Mucosa of rectum (tissue), 2 donors: ENCODE results near the gene LARGE1.
"Not testable (repeated sequence)": the region's sequence is repeated elsewhere in the genome, so short reads cannot be mapped to it uniquely, and the experiment has no call there.

Source experiments
- H3K27ac ChIP-seq, 2 donors: one replicate each; pipeline ENCODE4 v1.7.0; 2013; ENCODE audit warnings: inconsistent platforms in 2 of 2, low read depth in 2 of 2, low read length in 2 of 2
- H3K27me3 ChIP-seq, 2 donors: one replicate each; pipeline ENCODE4 v1.7.0; 2013; ENCODE audit warnings: low read length in 2 of 2; ENCODE audit not compliant: control insufficient read depth in 2 of 2, insufficient read depth in 2 of 2
- H3K36me3 ChIP-seq, 2 donors: one replicate each; pipeline ENCODE4 v1.7.0; 2013; ENCODE audit warnings: low read length in 2 of 2; ENCODE audit not compliant: control insufficient read depth in 2 of 2, insufficient read depth in 2 of 2
- H3K4me1 ChIP-seq, 2 donors: one replicate each; pipeline ENCODE4 v1.7.0; 2013; ENCODE audit warnings: low read length in 2 of 2, mild to moderate bottlenecking in 1 of 2; ENCODE audit not compliant: control insufficient read depth in 2 of 2, insufficient read depth in 2 of 2
- H3K4me3 ChIP-seq, 2 donors: one replicate each; pipeline ENCODE4 v1.7.0; 2013; ENCODE audit warnings: low read length in 2 of 2
- H3K9ac ChIP-seq, 2 donors: one replicate each; pipeline ENCODE4 v1.7.0; 2013; ENCODE audit warnings: low read length in 2 of 2, low read depth in 1 of 2, mild to moderate bottlenecking in 1 of 2
- H3K9me3 ChIP-seq, 2 donors: one replicate each; pipeline ENCODE4 v1.7.0; 2013; ENCODE audit warnings: low read length in 2 of 2; ENCODE audit not compliant: control insufficient read depth in 2 of 2
- donor health status: healthy.
- donor health status: Normal muscosa, but diverticular disease.

Gene LARGE1

GRCh38 chr22:33380789-33381530 lies 539.3 kb downstream of the LARGE1 start:
- Histone ChIP-seq H3K4me1 (no peaks in the 10 kb centered on the region), H3K36me3 (peaks cover 10 to 12% of the 10 kb centered on the region in 2 donors), H3K27ac (no peak overlapping the region), H3K9ac (no peak overlapping the region), H3K4me3 (no peak overlapping the region), H3K27me3 (no peaks in the 10 kb centered on the region), H3K9me3 (no peaks in the 10 kb centered on the region)

- Histone ChIP-seq H3K9me3 (no peaks in the 10 kb centered on the region), H3K27me3 (no peaks in the 10 kb centered on the region), H3K27ac (no peak overlapping the region), H3K4me1 (no peaks in the 10 kb centered on the region), H3K36me3 (peaks cover 10 to 12% of the 10 kb centered on the region in 2 donors), H3K9ac (no peak overlapping the region), H3K4me3 (no peak overlapping the region)
Measured at GRCh38 chr22:33379836-33380235, 540.4 kb downstream of the LARGE1 start.

GRCh38 chr22:33372875-33373274 lies 547.4 kb downstream of the LARGE1 start:
- H3K4me3 ChIP-seq, result no peak overlapping the region
- no peaks in the 10 kb centered on the region for H3K27me3 ChIP-seq
- no peak overlapping the region for H3K27ac ChIP-seq
- no peaks in the 10 kb centered on the region for H3K9me3 ChIP-seq
- no peak overlapping the region for H3K9ac ChIP-seq
- H3K36me3 ChIP-seq, result no peaks in the 10 kb centered on the region
- no peaks in the 10 kb centered on the region for H3K4me1 ChIP-seq

- H3K27ac ChIP-seq, H3K9ac ChIP-seq, H3K36me3 ChIP-seq, H3K27me3 ChIP-seq, H3K9me3 ChIP-seq, H3K4me3 ChIP-seq, H3K4me1 ChIP-seq: not testable (repeated sequence)
Measured at GRCh38 chr22:33363256-33363655, 557.0 kb downstream of the LARGE1 start.

GRCh38 chr22:33362702-33363101 lies 557.6 kb downstream of the LARGE1 start:
- H3K9me3 ChIP-seq, result no peaks in the 10 kb centered on the region
- no peaks in the 10 kb centered on the region for H3K27me3 ChIP-seq
- H3K4me3 ChIP-seq, result no peak overlapping the region
- H3K9ac ChIP-seq, result no peak overlapping the region
- H3K36me3 ChIP-seq, result no peaks in the 10 kb centered on the region
- H3K27ac ChIP-seq, result no peak overlapping the region
- no peaks in the 10 kb centered on the region for H3K4me1 ChIP-seq

- Histone ChIP-seq H3K36me3 (no peaks in the 10 kb centered on the region), H3K4me1 (no peaks in the 10 kb centered on the region), H3K27me3 (no peaks in the 10 kb centered on the region), H3K4me3 (no peak overlapping the region), H3K9ac (no peak overlapping the region), H3K27ac (no peak overlapping the region), H3K9me3 (no peaks in the 10 kb centered on the region)
Measured at GRCh38 chr22:33361581-33361980, 558.7 kb downstream of the LARGE1 start.

- H3K9ac ChIP-seq, result no peak overlapping the region
- H3K4me1 ChIP-seq, result no peaks in the 10 kb centered on the region
- H3K27me3 ChIP-seq, result no peaks in the 10 kb centered on the region
- H3K27ac ChIP-seq, result no peak overlapping the region
- no peak overlapping the region for H3K4me3 ChIP-seq
- no peaks in the 10 kb centered on the region for H3K9me3 ChIP-seq
- no peaks in the 10 kb centered on the region for H3K36me3 ChIP-seq
Measured at GRCh38 chr22:33357981-33358399, 562.3 kb downstream of the LARGE1 start.

GRCh38 chr22:33354928-33355327 lies 565.3 kb downstream of the LARGE1 start:
- H3K9me3 ChIP-seq, result no peaks in the 10 kb centered on the region

GRCh38 chr22:33353502-33353901 lies 566.8 kb downstream of the LARGE1 start:
- Histone ChIP-seq H3K4me1 (no peaks in the 10 kb centered on the region), H3K9me3 (no peaks in the 10 kb centered on the region), H3K36me3 (peaks cover 0 to 3% of the 10 kb centered on the region in 2 donors), H3K9ac (no peak overlapping the region), H3K27ac (no peak overlapping the region), H3K4me3 (no peak overlapping the region), H3K27me3 (no peaks in the 10 kb centered on the region)

More at GRCh38 chr22:33354928-33355327, 565.3 kb downstream of the LARGE1 start:
- Histone ChIP-seq H3K27ac (no peak overlapping the region), H3K36me3 (peaks cover 0 to 3% of the 10 kb centered on the region in 2 donors), H3K27me3 (no peaks in the 10 kb centered on the region), H3K9ac (no peak overlapping the region), H3K4me1 (no peaks in the 10 kb centered on the region), H3K4me3 (no peak overlapping the region)

- Histone ChIP-seq H3K4me3 (no peak overlapping the region), H3K27ac (no peak overlapping the region), H3K9me3 (no peaks in the 10 kb centered on the region), H3K4me1 (no peaks in the 10 kb centered on the region), H3K27me3 (no peaks in the 10 kb centered on the region), H3K9ac (no peak overlapping the region), H3K36me3 (peaks cover 0 to 3% of the 10 kb centered on the region in 2 donors)
Measured at GRCh38 chr22:33352768-33353167, 567.5 kb downstream of the LARGE1 start.
